Loucy (cell line): Measurements from ENCODE around the gene HOXA10.

ENCODE experiments used
- H2AFZ ChIP-seq: fragments of 200-600 bp; sonication (generic); 2 replicates; pipeline ENCODE4 v1.6.0; 2016; ENCODE audit warnings: antibody characterized with exemption, mild to moderate bottlenecking, low read length, moderate library complexity
- H3F3A ChIP-seq: fragments of 200-600 bp; 2 replicates; pipeline ENCODE4 v1.6.0; 2016; ENCODE audit warnings: antibody characterized with exemption, low read depth, mild to moderate bottlenecking
- H3K27me3 ChIP-seq: fragments of 200-600 bp; sonication (generic); 2 replicates; pipeline ENCODE4 v1.6.1; 2014; ENCODE audit warnings: low read length, mild to moderate bottlenecking; ENCODE audit not compliant: insufficient read depth, poor library complexity, severe bottlenecking
- H3K36me3 ChIP-seq: fragments of 200-600 bp; sonication (generic); 2 replicates; pipeline ENCODE4 v1.6.1; 2016; ENCODE audit warnings: low read length; ENCODE audit not compliant: insufficient read depth
- H3K4me1 ChIP-seq: fragments of 200-600 bp; sonication (generic); 2 replicates; pipeline ENCODE4 v1.5.1; 2014; ENCODE audit warnings: low read length, mild to moderate bottlenecking; ENCODE audit not compliant: insufficient read depth, poor library complexity, severe bottlenecking
- H3K4me2 ChIP-seq: fragments of 200-600 bp; sonication (generic); 2 replicates; pipeline ENCODE4 v1.6.0; 2014; ENCODE audit warnings: antibody characterized with exemption, low read length, low read depth, mild to moderate bottlenecking; ENCODE audit not compliant: poor library complexity, severe bottlenecking
- H3K4me3 ChIP-seq: fragments of 200-600 bp; sonication (generic); 2 replicates; pipeline ENCODE4 v1.5.1; 2014; ENCODE audit warnings: low read length, mild to moderate bottlenecking, mixed read lengths; ENCODE audit not compliant: poor library complexity, severe bottlenecking
- H3K79me2 ChIP-seq: fragments of 200-600 bp; sonication (generic); 2 replicates; pipeline ENCODE4 v1.6.1; 2014; ENCODE audit warnings: low read length; ENCODE audit not compliant: insufficient read depth
- H3K9ac ChIP-seq: fragments of 200-600 bp; sonication (generic); 2 replicates; pipeline ENCODE4 v1.6.0; 2014; ENCODE audit warnings: mild to moderate bottlenecking, low read depth, low read length, moderate library complexity; ENCODE audit not compliant: poor library complexity, severe bottlenecking
- H3K9me2 ChIP-seq: fragments of 200-600 bp; sonication (generic); replicated peaks from 2 replicates; pipeline ENCODE4 v1.6.1; 2016; ENCODE audit warnings: low read depth, low read length, mixed read lengths
- H3K9me3 ChIP-seq: fragments of 200-600 bp; sonication (generic); 2 replicates; pipeline ENCODE4 v1.6.1; 2014; ENCODE audit warnings: mild to moderate bottlenecking, antibody characterized with exemption, low read length, low read depth; ENCODE audit not compliant: insufficient read depth
- H4K20me1 ChIP-seq: fragments of 200-600 bp; sonication (generic); 2 replicates; pipeline ENCODE4 v1.6.0; 2014; ENCODE audit warnings: antibody characterized with exemption, low read length, mild to moderate bottlenecking; ENCODE audit not compliant: insufficient read depth, poor library complexity, severe bottlenecking
- CTCF ChIP-seq: fragments of 200-600 bp; sonication (generic); conservative IDR thresholded peaks from 2 replicates; pipeline ENCODE4 v1.5.1; 2014; ENCODE audit warnings: mild to moderate bottlenecking, antibody characterized with exemption, low read length
- EZH2phosphoT487 ChIP-seq: fragments of 200-600 bp; IDR thresholded peaks from 2 replicates; pipeline ENCODE4 v1.6.1; 2018; ENCODE audit warnings: antibody characterized with exemption, mild to moderate bottlenecking, moderate library complexity, borderline replicate concordance

The HOXA10 gene

GRCh38 chr7:27182285-27182841 lies 8.2 kb upstream of the HOXA10 start:
- peaks cover 8% of the 10 kb centered on the region; the same call in 1 of the 2 replicates for H3F3A ChIP-seq
- no peaks in the 10 kb centered on the region for H3K9me3 ChIP-seq
- H3K4me2 ChIP-seq, result peak overlapping the region; percentile 98
- H3K79me2 ChIP-seq, result peaks cover 100% of the 10 kb centered on the region
- H3K9me2 ChIP-seq, result no peaks in the 10 kb centered on the region
- no peak overlapping the region for H2AFZ ChIP-seq
- no peaks in the 10 kb centered on the region; the same call in 1 of the 2 replicates for H3K36me3 ChIP-seq
- peak overlapping the region; percentile 91 for H3K4me3 ChIP-seq
- peaks cover 68% of the 10 kb centered on the region for H4K20me1 ChIP-seq
- H3K4me1 ChIP-seq, result peaks cover 58% of the 10 kb centered on the region
- H3K27me3 ChIP-seq, result peaks cover 44% of the 10 kb centered on the region
- peak overlapping the region; percentile 99 for H3K9ac ChIP-seq
- TF ChIP-seq CTCF (peak; percentile 37), EZH2phosphoT487 (no peak)

DNA sequence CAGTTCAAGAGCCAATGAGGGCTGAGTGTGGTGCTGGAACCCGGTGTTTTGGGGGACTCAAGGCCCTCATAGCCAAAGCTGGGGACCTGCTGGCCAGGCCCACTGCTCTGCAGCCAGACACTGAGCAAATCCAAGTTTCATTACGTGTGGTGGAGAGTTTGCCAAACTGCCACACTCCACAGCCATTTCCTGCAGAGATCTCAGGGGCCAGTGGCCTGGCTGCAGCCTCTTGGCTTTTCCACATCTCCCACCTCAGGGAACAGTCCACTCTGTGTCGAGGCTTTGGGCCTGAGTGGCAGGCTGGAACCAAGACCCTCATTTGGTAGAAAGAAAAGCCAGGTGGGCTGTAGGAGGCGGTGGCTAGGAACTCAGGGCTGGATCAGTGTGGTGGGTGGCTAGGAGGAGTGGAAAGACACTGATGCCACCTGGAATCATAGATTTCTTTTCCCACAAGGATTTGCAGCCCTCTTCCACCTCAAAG lies 7.7 kb upstream of the HOXA10 start:
- Histone ChIP-seq H3K36me3 (no peaks in the 10 kb centered on the region; the same call in 1 of the 2 replicates), H3F3A (peaks cover 8% of the 10 kb centered on the region; the same call in 1 of the 2 replicates), H3K9me3 (no peaks in the 10 kb centered on the region), H3K4me3 (peak overlapping the region; percentile 91), H3K4me2 (peak overlapping the region; percentile 98), H3K79me2 (peaks cover 100% of the 10 kb centered on the region), H3K4me1 (peaks cover 54% of the 10 kb centered on the region), H3K9ac (peak overlapping the region; percentile 99), H3K9me2 (no peaks in the 10 kb centered on the region), H3K27me3 (peaks cover 47% of the 10 kb centered on the region), H4K20me1 (peaks cover 68% of the 10 kb centered on the region), H2AFZ (no peak overlapping the region)
- TF ChIP-seq CTCF, result no peak
- no peak for TF ChIP-seq EZH2phosphoT487

DNA sequence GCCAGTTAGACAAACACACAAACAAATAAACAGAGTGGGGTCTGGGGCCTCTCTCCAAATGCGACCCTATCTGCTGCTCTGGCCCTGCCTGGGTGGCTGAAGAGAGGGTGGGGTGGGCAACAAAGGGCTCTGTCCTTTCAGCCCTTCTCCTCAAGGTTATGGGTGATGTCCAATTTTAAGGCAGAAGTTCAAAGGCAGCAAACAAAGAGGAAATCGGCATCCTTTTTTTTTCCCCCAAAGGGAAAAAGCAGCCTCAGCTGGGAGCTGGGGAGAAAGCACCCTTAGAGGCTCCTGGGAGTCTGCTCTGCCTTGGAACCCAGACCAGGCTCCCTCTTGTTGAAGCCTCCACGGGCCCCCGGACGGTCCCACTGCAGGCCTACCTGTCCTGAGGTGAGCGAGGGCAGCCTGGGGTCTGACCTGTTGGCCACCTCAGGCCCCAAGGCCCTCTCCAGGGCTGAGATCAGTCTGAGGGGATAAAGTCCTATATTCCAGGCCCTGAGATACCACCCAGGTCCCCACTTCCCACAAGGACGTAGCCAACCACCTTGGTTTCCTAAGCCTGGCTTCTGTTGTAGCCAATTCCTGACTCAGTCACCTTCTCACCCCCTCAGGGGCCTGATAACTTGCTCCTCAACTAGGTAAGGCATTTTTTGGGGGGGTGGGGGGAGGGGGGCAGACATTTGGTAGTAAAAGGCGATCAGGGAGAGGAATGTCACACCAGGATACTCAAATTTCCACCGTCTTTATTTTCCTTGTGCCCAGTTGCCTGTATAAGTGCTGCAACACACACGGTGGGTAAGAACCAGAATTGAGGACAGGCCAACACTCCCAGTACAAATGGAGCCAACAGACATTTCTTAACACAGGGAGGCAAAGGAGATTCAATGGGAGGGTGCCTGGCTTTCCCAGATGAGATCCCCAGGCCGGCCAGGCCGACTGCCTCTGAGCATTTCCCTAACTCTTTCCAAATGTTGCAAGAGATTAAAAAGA lies 6.6 kb upstream of the HOXA10 start:
- peaks cover 73% of the 10 kb centered on the region for H4K20me1 ChIP-seq
- H3K9ac ChIP-seq, result peak overlapping the region; percentile 99
- H3K4me2 ChIP-seq, result peak overlapping the region; percentile 98
- no peaks in the 10 kb centered on the region for H3K9me3 ChIP-seq
- peaks cover 8% of the 10 kb centered on the region; the same call in 1 of the 2 replicates for H3F3A ChIP-seq
- TF ChIP-seq EZH2phosphoT487 (no peak), CTCF (no peak)
- H3K36me3 ChIP-seq, result no peaks in the 10 kb centered on the region; the same call in 1 of the 2 replicates
- no peak overlapping the region for H2AFZ ChIP-seq
- peak overlapping the region; percentile 94 for H3K4me3 ChIP-seq
- H3K4me1 ChIP-seq, result peaks cover 50% of the 10 kb centered on the region
- peaks cover 100% of the 10 kb centered on the region for H3K79me2 ChIP-seq
- no peaks in the 10 kb centered on the region for H3K9me2 ChIP-seq
- H3K27me3 ChIP-seq, result peaks cover 44% of the 10 kb centered on the region
